ENCODE data around the gene ABCA13. TPM values are rescaled to one million over a fixed set of nuclear protein-coding genes. Genes with fewer than 3 reads are reported as not detected.

Gene ABCA13
- total and polyA plus RNA-seq, 2 donors (not counting 3 experiments of a cell fraction or from before 2014, with no cell fraction given): 0.01 to 0.11 TPM

DNA sequence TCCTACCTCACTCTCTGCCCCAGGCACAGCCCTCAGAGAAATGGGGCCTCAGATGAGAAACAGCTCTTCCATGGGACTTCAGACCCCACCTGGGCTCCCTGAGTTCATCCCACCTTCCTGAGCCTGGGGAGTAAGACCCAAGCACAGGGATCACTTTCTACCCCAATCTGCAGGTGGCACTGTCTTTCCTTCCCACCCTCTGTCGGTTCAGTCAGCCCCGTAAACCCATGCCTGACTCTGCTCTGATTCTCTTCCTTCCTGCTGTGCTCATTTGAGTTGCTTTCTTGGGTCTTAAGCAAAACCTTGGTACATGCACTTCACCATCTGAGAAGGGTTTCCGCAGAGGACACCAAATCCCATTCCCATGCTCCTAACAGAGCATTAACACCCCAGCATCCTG lies 446.7 kb downstream of the ABCA13 start:
- no TSS peak for BruUV-seq (replicated peaks)
- CTCF ChIA-PET: no interaction called here
- H2AFZ ChIP-seq (ENCODE audit: low read depth, low read length): no peak overlapping the region
- POLR2A ChIA-PET: no interaction called here
- no peak for DNase-seq (ENCODE audit: low read depth, low spot score)
- no peak overlapping the region for H3K9ac ChIP-seq (replicated peaks; ENCODE audit: extremely low read depth, insufficient read depth, low read length)
- no peaks in the 10 kb centered on the region for H3K4me1 ChIP-seq (ENCODE audit: control insufficient read depth, extremely low read depth, insufficient read depth, low read length)
- no peaks in the 10 kb centered on the region for H3K27me3 ChIP-seq (ENCODE audit: control insufficient read depth in 2 of 2, insufficient read depth in 2 of 2, low read length in 2 of 2)
- intact Hi-C loops (cut with micrococcal nuclease): no loop called here
- no peak overlapping the region for H3K4me3 ChIP-seq (replicated peaks in 1 of 3; ENCODE audit: insufficient read depth in 1 of 3, low read depth in 1 of 3, low read length in 3 of 3)
- dilution Hi-C loops (cut with MboI; ENCODE audit: extremely low pct_ligation_motif_present, low sequenced_read_pairs): no loop called here
- H3K4me2 ChIP-seq (ENCODE audit: insufficient read depth, low read length): no peak overlapping the region
- no peaks in the 10 kb centered on the region for H3K36me3 ChIP-seq (ENCODE audit: control insufficient read depth in 2 of 2, extremely low read depth in 1 of 2, insufficient read depth in 2 of 2, low read length in 2 of 2)
- no peaks in the 10 kb centered on the region for H4K20me1 ChIP-seq (replicated peaks; ENCODE audit: control insufficient read depth, extremely low read depth, insufficient read depth, low read length)
- no peaks in the 10 kb centered on the region for H3K79me2 ChIP-seq (ENCODE audit: control insufficient read depth, insufficient read depth, low read length)
- no peak for FAIRE-seq
- H3K9me1 ChIP-seq (replicated peaks; ENCODE audit: control insufficient read depth, extremely low read depth, insufficient read depth, low read length): no peaks in the 10 kb centered on the region
- TF ChIP-seq JUN (IDR thresholded peaks at IDR 0.05; ENCODE audit: borderline replicate concordance, insufficient read depth, insufficient read length, low read depth) (no peak), POLR2AphosphoS5 (IDR thresholded peaks at IDR 0.05; ENCODE audit: insufficient read depth, low read depth, low read length) (no peak), GATA2 (IDR thresholded peaks at IDR 0.05; ENCODE audit: insufficient read depth, insufficient read length, low read depth, low read length) (no peak), POLR2A (IDR thresholded peaks at IDR 0.05; ENCODE audit: low read depth, low read length) (no peak)
- no peak overlapping the region for H3K27ac ChIP-seq (ENCODE audit: insufficient read depth, low read depth, low read length)
- H3K9me3 ChIP-seq (replicated peaks; ENCODE audit: control insufficient read depth, insufficient read depth, low read length): no peaks in the 10 kb centered on the region

GRCh38 chr7:48621076-48621475 lies 449.8 kb downstream of the ABCA13 start:
- no peak for FAIRE-seq
- Histone ChIP-seq H4K20me1 (replicated peaks; ENCODE audit: control insufficient read depth, extremely low read depth, insufficient read depth, low read length) (no peaks in the 10 kb centered on the region), H3K9me1 (replicated peaks; ENCODE audit: control insufficient read depth, extremely low read depth, insufficient read depth, low read length) (no peaks in the 10 kb centered on the region), H3K9ac (replicated peaks; ENCODE audit: extremely low read depth, insufficient read depth, low read length) (no peak overlapping the region), H3K79me2 (ENCODE audit: control insufficient read depth, insufficient read depth, low read length) (no peaks in the 10 kb centered on the region), H3K27ac (ENCODE audit: insufficient read depth, low read depth, low read length) (no peak overlapping the region), H3K4me1 (ENCODE audit: control insufficient read depth, extremely low read depth, insufficient read depth, low read length) (no peaks in the 10 kb centered on the region), H3K9me3 (replicated peaks; ENCODE audit: control insufficient read depth, insufficient read depth, low read length) (no peaks in the 10 kb centered on the region), H3K4me3 (replicated peaks in 1 of 3; ENCODE audit: insufficient read depth in 1 of 3, low read depth in 1 of 3, low read length in 3 of 3) (no peak overlapping the region), H2AFZ (ENCODE audit: low read depth, low read length) (no peak overlapping the region), H3K36me3 (ENCODE audit: control insufficient read depth in 2 of 2, extremely low read depth in 1 of 2, insufficient read depth in 2 of 2, low read length in 2 of 2) (no peaks in the 10 kb centered on the region), H3K4me2 (ENCODE audit: insufficient read depth, low read length) (no peak overlapping the region), H3K27me3 (ENCODE audit: control insufficient read depth in 2 of 2, insufficient read depth in 2 of 2, low read length in 2 of 2) (no peaks in the 10 kb centered on the region)
- ChIA-PET POLR2A (no interaction called here), CTCF (no interaction called here)
- DNase-seq (ENCODE audit: low read depth, low spot score): no peak
- dilution Hi-C loops (cut with MboI; ENCODE audit: extremely low pct_ligation_motif_present, low sequenced_read_pairs): no loop called here
- intact Hi-C loops (cut with micrococcal nuclease): no loop called here
- no TSS peak for BruUV-seq (replicated peaks)
- TF ChIP-seq, protein P1, sequence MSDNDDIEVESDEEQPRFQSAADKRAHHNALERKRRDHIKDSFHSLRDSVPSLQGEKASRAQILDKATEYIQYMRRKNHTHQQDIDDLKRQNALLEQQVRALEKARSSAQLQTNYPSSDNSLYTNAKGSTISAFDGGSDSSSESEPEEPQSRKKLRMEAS (IDR thresholded peaks at IDR 0.05; ENCODE audit: insufficient read depth, insufficient read length): no peak
- no peak for TF ChIP-seq FOS (IDR thresholded peaks at IDR 0.05; ENCODE audit: borderline replicate concordance, insufficient read depth, low read length)
- TF ChIP-seq JUN (IDR thresholded peaks at IDR 0.05; ENCODE audit: borderline replicate concordance, insufficient read depth, insufficient read length, low read depth): no peak
- TF ChIP-seq GATA2 (IDR thresholded peaks at IDR 0.05; ENCODE audit: insufficient read depth, insufficient read length, low read depth, low read length): no peak
- no peak for TF ChIP-seq MYC (IDR thresholded peaks at IDR 0.05; ENCODE audit: low read depth, low read length)
- no peak for TF ChIP-seq POLR2A (IDR thresholded peaks at IDR 0.05; ENCODE audit: low read depth, low read length)
- TF ChIP-seq, protein P2, sequence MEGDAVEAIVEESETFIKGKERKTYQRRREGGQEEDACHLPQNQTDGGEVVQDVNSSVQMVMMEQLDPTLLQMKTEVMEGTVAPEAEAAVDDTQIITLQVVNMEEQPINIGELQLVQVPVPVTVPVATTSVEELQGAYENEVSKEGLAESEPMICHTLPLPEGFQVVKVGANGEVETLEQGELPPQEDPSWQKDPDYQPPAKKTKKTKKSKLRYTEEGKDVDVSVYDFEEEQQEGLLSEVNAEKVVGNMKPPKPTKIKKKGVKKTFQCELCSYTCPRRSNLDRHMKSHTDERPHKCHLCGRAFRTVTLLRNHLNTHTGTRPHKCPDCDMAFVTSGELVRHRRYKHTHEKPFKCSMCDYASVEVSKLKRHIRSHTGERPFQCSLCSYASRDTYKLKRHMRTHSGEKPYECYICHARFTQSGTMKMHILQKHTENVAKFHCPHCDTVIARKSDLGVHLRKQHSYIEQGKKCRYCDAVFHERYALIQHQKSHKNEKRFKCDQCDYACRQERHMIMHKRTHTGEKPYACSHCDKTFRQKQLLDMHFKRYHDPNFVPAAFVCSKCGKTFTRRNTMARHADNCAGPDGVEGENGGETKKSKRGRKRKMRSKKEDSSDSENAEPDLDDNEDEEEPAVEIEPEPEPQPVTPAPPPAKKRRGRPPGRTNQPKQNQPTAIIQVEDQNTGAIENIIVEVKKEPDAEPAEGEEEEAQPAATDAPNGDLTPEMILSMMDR (IDR thresholded peaks at IDR 0.05; ENCODE audit: extremely low read depth in 1 of 2, insufficient read depth in 1 of 2, low read depth in 1 of 2, low read length in 2 of 2): no peak
- no peak for TF ChIP-seq POLR2AphosphoS5 (IDR thresholded peaks at IDR 0.05; ENCODE audit: insufficient read depth, low read depth, low read length)
- TF ChIP-seq EZH2 (IDR thresholded peaks at IDR 0.05; ENCODE audit: borderline replicate concordance, low read depth, low read length, severe bottlenecking): no peak
